ENCODE data around the gene RPTOR. TPM values are rescaled to one million over a fixed set of nuclear protein-coding genes. Genes with fewer than 3 reads are reported as not detected.

The RPTOR gene
- total RNA-seq, 1 experiment from 2014 or later = 25.1 TPM

GRCh38 chr17:80848449-80849102, 303.9 kb downstream of the RPTOR start:
- H3K56ac ChIP-seq (ENCODE audit: insufficient read length, low read depth, low read length) = no peak overlapping the region
- no peak overlapping the region for H3K23ac ChIP-seq (ENCODE audit: insufficient read length, low read depth, low read length)
- no peak overlapping the region for H2BK20ac ChIP-seq (ENCODE audit: low read depth, low read length, poor library complexity, severe bottlenecking)
- no peaks in the 10 kb centered on the region for H3K9me3 ChIP-seq (ENCODE audit: control insufficient read depth, low read depth, low read length)
- H3K23me2 ChIP-seq (ENCODE audit: insufficient read length, low read depth, low read length, poor library complexity, severe bottlenecking) = no peaks in the 10 kb centered on the region
- H2BK120ac ChIP-seq (ENCODE audit: low read depth, low read length, poor library complexity, severe bottlenecking) = no peak overlapping the region
- Mint-ChIP-seq H3K27me3 (ENCODE audit: low read depth) (no peaks in the 10 kb centered on the region), H3K4me1 (peaks cover 19 to 42% of the 10 kb centered on the region in 2 experiments), H3K27ac (peak overlapping the region in 1 of 3 experiments; percentile 53; a peak in 1 of 7 replicates), H3K36me3 (ENCODE audit: insufficient read depth in 1 of 3, low read depth in 3 of 3) (peaks cover 10 to 20% (median 11%) of the 10 kb centered on the region in 3 experiments), H3K9me3 (no peaks in the 10 kb centered on the region), H3K4me3 (no peak overlapping the region)
- no peak overlapping the region for H4K5ac ChIP-seq (ENCODE audit: insufficient read length, low read depth, low read length)
- H3K27ac ChIP-seq (ENCODE audit: insufficient read length, low read depth, low read length) = no peak overlapping the region
- no peaks in the 10 kb centered on the region for H3K79me2 ChIP-seq (ENCODE audit: insufficient read depth, low read length)
- no peaks in the 10 kb centered on the region for H3K27me3 ChIP-seq (ENCODE audit: insufficient read depth, low read length)
- no peaks in the 10 kb centered on the region for H4K20me1 ChIP-seq (ENCODE audit: control insufficient read depth, insufficient read depth, insufficient read length)
- H3K9ac ChIP-seq (ENCODE audit: extremely low read depth, insufficient read length, low read length) = no peak overlapping the region
- H2BK12ac ChIP-seq (ENCODE audit: insufficient read length, low read depth, low read length) = no peak overlapping the region
- no peak for DNase-seq
- H3K18ac ChIP-seq (ENCODE audit: insufficient read length, low read depth, low read length) = no peak overlapping the region
- no CpG with 5 or more reads among the region's 21 CpGs for WGBS (ENCODE audit: extremely low coverage, insufficient read length, low lambda C conversion rate)
- no peak for TF ChIP-seq CTCF (conservative IDR thresholded peaks at IDR 0.05)
- H4K91ac ChIP-seq (ENCODE audit: insufficient read length, low read depth, low read length) = no peak overlapping the region
- no peak overlapping the region for H2AK5ac ChIP-seq (ENCODE audit: insufficient read length, low read length)
- H3T11ph ChIP-seq (ENCODE audit: low read length) = no peak overlapping the region
- no peaks in the 10 kb centered on the region for H3K4me1 ChIP-seq (ENCODE audit: insufficient read depth, low read length)
- no peak overlapping the region for H4K8ac ChIP-seq (replicated peaks; ENCODE audit: insufficient read length, low read depth, low read length)
- H2BK15ac ChIP-seq (ENCODE audit: low read depth, low read length) = no peak overlapping the region
- H3K4ac ChIP-seq (ENCODE audit: low read depth, low read length) = no peak overlapping the region
- no peak overlapping the region for H3K4me2 ChIP-seq (ENCODE audit: insufficient read depth, insufficient read length, low read length)
- H2AFZ ChIP-seq (ENCODE audit: low read length) = no peak overlapping the region
- no peaks in the 10 kb centered on the region for H3K79me1 ChIP-seq (ENCODE audit: insufficient read depth, low read depth, low read length, poor library complexity, severe bottlenecking)
- no peak overlapping the region for H2BK5ac ChIP-seq (ENCODE audit: insufficient read length, low read length)
- H3K14ac ChIP-seq (ENCODE audit: insufficient read depth, low read length) = no peak overlapping the region

Data from H9 (cell line).